IMR-90 (cell line): ENCODE data around the gene NAA30. TPM values are rescaled to one million over a fixed set of nuclear protein-coding genes. Genes with fewer than 3 reads are reported as not detected.
"Not testable (repeated sequence)": the region's sequence is repeated elsewhere in the genome, so short reads cannot be mapped to it uniquely, and the experiment has no call there.

ENCODE experiments used
- ATAC-seq: fragments of 200-7000 bp; cut with Tn5 transposase; 2 replicates; pipeline ENCODE4 v1.9.1; 2020; ENCODE audit warnings: low read depth, mild to moderate bottlenecking, moderate library complexity
- Bru-seq: library from RNA; stranded (reverse); fragments of 400-500 nt; gene quantifications from one replicate; lab custom pipeline; 2021; lab: Mats Ljungman, UMichigan
- BruChase-seq, 2 experiments: library from RNA; stranded (reverse); fragments of 400-500 nt; gene quantifications; one replicate each; lab custom pipeline; 2021; lab: Mats Ljungman, UMichigan
- BruUV-seq: library from RNA; stranded (reverse); fragments of 400-500 nt; replicated peaks from 2 replicates; lab custom pipeline; 2021; lab: Mats Ljungman, UMichigan
- CTCF ChIA-PET: fragments of 300-600 bp; formaldehyde crosslinking; extraction: SDS; loops from one replicate; lab custom pipeline; 2021; ENCODE audit warnings: antibody characterized with exemption; lab: Yijun Ruan, JAX
- POLR2A ChIA-PET: fragments of 300-600 bp; sonication (Branson Sonifier 250); formaldehyde crosslinking; loops from one replicate; lab custom pipeline; 2022; ENCODE audit warnings: antibody characterized with exemption; ENCODE audit not compliant: unreplicated experiment; lab: Charles Lee
- DNase-seq: peaks from one replicate; pipeline ENCODE4 v3.0.0; 2013
- H2AFZ ChIP-seq: replicated peaks from 2 replicates; pipeline ENCODE3; 2013; ENCODE audit warnings: low read length, mild to moderate bottlenecking; ENCODE audit not compliant: poor library complexity
- H2AK5ac ChIP-seq: 2 replicates; pipeline ENCODE4 v1.6.1; 2013; ENCODE audit warnings: low read depth, low read length, inconsistent platforms
- H2AK9ac ChIP-seq: replicated peaks from 2 replicates; pipeline ENCODE3; 2013; ENCODE audit warnings: mild to moderate bottlenecking, low read depth, low read length, moderate library complexity; ENCODE audit not compliant: poor library complexity
- H2BK120ac ChIP-seq: 2 replicates; pipeline ENCODE4 v1.6.1; 2013; ENCODE audit warnings: low read depth, low read length, inconsistent platforms
- H2BK15ac ChIP-seq: 3 replicates; pipeline ENCODE4 v1.6.1; 2013; ENCODE audit warnings: low read depth, low read length, inconsistent platforms
- H2BK20ac ChIP-seq: 2 replicates; pipeline ENCODE4 v1.6.1; 2013; ENCODE audit warnings: low read depth, mild to moderate bottlenecking, inconsistent platforms, low read length, moderate library complexity
- H2BK5ac ChIP-seq: 2 replicates; pipeline ENCODE4 v1.6.1; 2013; ENCODE audit warnings: mild to moderate bottlenecking, low read depth, low read length, inconsistent platforms; ENCODE audit not compliant: poor library complexity, severe bottlenecking
- H3K14ac ChIP-seq: replicated peaks from 2 replicates; pipeline ENCODE4 v1.6.1; 2013; ENCODE audit warnings: low read depth, low read length, inconsistent platforms
- H3K18ac ChIP-seq: 2 replicates; pipeline ENCODE4 v1.6.1; 2013; ENCODE audit warnings: low read depth, low read length, control low read depth
- H3K23ac ChIP-seq: 2 replicates; pipeline ENCODE4 v1.6.1; 2013; ENCODE audit warnings: low read depth, low read length, inconsistent platforms
- H3K27ac ChIP-seq: 2 replicates; pipeline ENCODE4 v1.5.1; 2013; ENCODE audit warnings: mild to moderate bottlenecking, control low read depth, low read length; ENCODE audit not compliant: insufficient read depth
- H3K27me3 ChIP-seq: 2 replicates; pipeline ENCODE4 v1.6.1; 2013; ENCODE audit warnings: low read length; ENCODE audit not compliant: control insufficient read depth, insufficient read depth
- H3K36me3 ChIP-seq: 2 replicates; pipeline ENCODE4 v1.6.1; 2013; ENCODE audit warnings: low read length, mixed read lengths; ENCODE audit not compliant: control insufficient read depth, insufficient read depth
- H3K4ac ChIP-seq: 2 replicates; pipeline ENCODE4 v1.6.1; 2013; ENCODE audit warnings: low read depth, low read length, inconsistent platforms
- H3K4me1 ChIP-seq: 2 replicates; pipeline ENCODE4 v1.6.1; 2013; ENCODE audit warnings: low read length, mixed read lengths; ENCODE audit not compliant: control insufficient read depth, insufficient read depth
- H3K4me2 ChIP-seq: 2 replicates; pipeline ENCODE4 v1.6.1; 2013; ENCODE audit warnings: low read depth, mild to moderate bottlenecking, control low read depth, low read length, moderate library complexity
- H3K4me3 ChIP-seq: 2 replicates; pipeline ENCODE4 v1.5.1; 2013; ENCODE audit warnings: low read depth, mild to moderate bottlenecking, control low read depth, low read length, moderate library complexity; ENCODE audit not compliant: insufficient read depth
- H3K56ac ChIP-seq: 2 replicates; pipeline ENCODE4 v1.6.1; 2013; ENCODE audit warnings: low read length, inconsistent platforms; ENCODE audit not compliant: insufficient read depth; ENCODE audit errors: extremely low read depth
- H3K79me1 ChIP-seq, 2 experiments: 2 replicates each; pipeline ENCODE4 v1.6.1; 2013; ENCODE audit warnings: low read length in 2 of 2, inconsistent platforms in 1 of 2, low read depth in 1 of 2
- H3K9ac ChIP-seq: 2 replicates; pipeline ENCODE4 v1.6.1; 2013; ENCODE audit warnings: low read depth, low read length, control low read depth
- H3K9me1 ChIP-seq: 2 replicates; pipeline ENCODE4 v1.6.1; 2013; ENCODE audit warnings: low read length, inconsistent platforms; ENCODE audit not compliant: insufficient read depth
- H3K9me3 ChIP-seq: 2 replicates; pipeline ENCODE4 v1.6.1; 2013; ENCODE audit warnings: low read length; ENCODE audit not compliant: control insufficient read depth, insufficient read depth
- H4K20me1 ChIP-seq: 2 replicates; pipeline ENCODE4 v1.6.1; 2013; ENCODE audit warnings: low read length, inconsistent platforms; ENCODE audit not compliant: insufficient read depth
- H4K5ac ChIP-seq: 2 replicates; pipeline ENCODE4 v1.6.1; 2013; ENCODE audit warnings: mild to moderate bottlenecking, low read depth, low read length, control low read depth
- H4K8ac ChIP-seq, 2 experiments: 2 replicates each; pipeline ENCODE4 v1.6.1; 2013; ENCODE audit warnings: low read depth in 2 of 2, low read length in 2 of 2, control low read depth in 1 of 2, inconsistent platforms in 1 of 2
- H4K91ac ChIP-seq: 2 replicates; pipeline ENCODE4 v1.6.1; 2013; ENCODE audit warnings: low read depth, low read length, inconsistent platforms; ENCODE audit not compliant: insufficient read depth
- MAZ ChIP-seq: IDR thresholded peaks from 2 replicates; pipeline ENCODE4 v1.6.1; 2012; ENCODE audit warnings: low read depth, mild to moderate bottlenecking, low read length, improper control_type of control experiment, moderate library complexity, borderline replicate concordance
- MXI1 ChIP-seq: IDR thresholded peaks from 2 replicates; pipeline ENCODE4 v1.6.1; 2012; ENCODE audit warnings: low read depth, mild to moderate bottlenecking, low read length, moderate library complexity, borderline replicate concordance
- POLR2A ChIP-seq: IDR thresholded peaks from 2 replicates; pipeline ENCODE4 v1.6.1; 2012; ENCODE audit warnings: mild to moderate bottlenecking, low read depth, low read length
- RCOR1 ChIP-seq: IDR thresholded peaks from 2 replicates; pipeline ENCODE4 v1.6.1; 2012; ENCODE audit warnings: mild to moderate bottlenecking, low read length, improper control_type of control experiment; ENCODE audit not compliant: insufficient replicate concordance
- WGBS, 2 experiments: methylation state at CpG; one replicate each; pipeline versions ENCODE4 v1.1.5 to v1.1.7; 2013; ENCODE audit warnings: missing lambda C conversion rate in 2 of 2; ENCODE audit not compliant: insufficient read length in 1 of 2; ENCODE audit errors: extremely low coverage in 2 of 2; 5-methylcytosine and 5-hydroxymethylcytosine counted together
- dilution Hi-C: fragments of 300-500 bp; cut with HindIII; formaldehyde crosslinking; loops from one replicate; pipeline ENCODE4 v1.14.3; 2018; ENCODE audit warnings: low sequenced_read_pairs; ENCODE audit not compliant: unreplicated experiment
- in situ Hi-C: fragments of 300-500 bp; cut with MboI; formaldehyde crosslinking; loops from 3 replicates; pipeline ENCODE4 v1.14.3; 2019; ENCODE audit warnings: low sequenced_read_pairs, inconsistent platforms, mixed read lengths
- intact Hi-C: fragments of 100-400 bp; cut with micrococcal nuclease; formaldehyde crosslinking; loops from 2 replicates; pipeline ENCODE4 v1.10.0; 2022
- long read RNA-seq: library from polyadenylated mRNA; unstranded; transcript quantifications from one replicate; pipeline ENCODE4 v2.0.0, GENCODE V29; 2021; ENCODE audit not compliant: unreplicated experiment
- polyA plus RNA-seq, 3 experiments: library from polyadenylated mRNA; depleted of rRNA; stranded (reverse); fragments of >200 nt; gene quantifications; 2 replicates each; pipeline ENCODE4 v1.2.3, GENCODE V29; 2012; ENCODE audit warnings: low replicate concordance in 1 of 3
- total RNA-seq: library from RNA; depleted of rRNA; stranded (reverse); fragments of >200 nt; gene quantifications from 2 replicates; pipeline ENCODE4 v1.2.3, GENCODE V29; 2012; rRNA removed

The NAA30 gene
- total RNA-seq (24.4 and 25.3 TPM in 2 replicates), polyA plus RNA-seq (2012; rRNA removed) (3.6 and 5.8 TPM in 2 replicates), Bru-seq, nascent RNA (percentile 73 among the genes with signal in this experiment), BruChase-seq, experiment 1, labeled RNA remaining after a 6-hour chase (percentile 60 among the genes with signal in this experiment), BruChase-seq, experiment 2, labeled RNA remaining after a 2-hour chase (percentile 83 among the genes with signal in this experiment)
- polyA plus RNA-seq (2012; cell fraction: cytosol; rRNA removed), result 1.2 TPM in 2 replicates
- 0.88 and 3.7 TPM in 2 replicates for polyA plus RNA-seq (2012; cell fraction: nucleus; rRNA removed; ENCODE audit: low replicate concordance)
- long read RNA-seq, full-length matches to known transcripts, result 50 of 65 reads
- long read RNA-seq, partial matches to known transcripts, result 12 of 65 reads
- long read RNA-seq, other reads (novel, unspliced or antisense), result 3 of 65 reads

DNA sequence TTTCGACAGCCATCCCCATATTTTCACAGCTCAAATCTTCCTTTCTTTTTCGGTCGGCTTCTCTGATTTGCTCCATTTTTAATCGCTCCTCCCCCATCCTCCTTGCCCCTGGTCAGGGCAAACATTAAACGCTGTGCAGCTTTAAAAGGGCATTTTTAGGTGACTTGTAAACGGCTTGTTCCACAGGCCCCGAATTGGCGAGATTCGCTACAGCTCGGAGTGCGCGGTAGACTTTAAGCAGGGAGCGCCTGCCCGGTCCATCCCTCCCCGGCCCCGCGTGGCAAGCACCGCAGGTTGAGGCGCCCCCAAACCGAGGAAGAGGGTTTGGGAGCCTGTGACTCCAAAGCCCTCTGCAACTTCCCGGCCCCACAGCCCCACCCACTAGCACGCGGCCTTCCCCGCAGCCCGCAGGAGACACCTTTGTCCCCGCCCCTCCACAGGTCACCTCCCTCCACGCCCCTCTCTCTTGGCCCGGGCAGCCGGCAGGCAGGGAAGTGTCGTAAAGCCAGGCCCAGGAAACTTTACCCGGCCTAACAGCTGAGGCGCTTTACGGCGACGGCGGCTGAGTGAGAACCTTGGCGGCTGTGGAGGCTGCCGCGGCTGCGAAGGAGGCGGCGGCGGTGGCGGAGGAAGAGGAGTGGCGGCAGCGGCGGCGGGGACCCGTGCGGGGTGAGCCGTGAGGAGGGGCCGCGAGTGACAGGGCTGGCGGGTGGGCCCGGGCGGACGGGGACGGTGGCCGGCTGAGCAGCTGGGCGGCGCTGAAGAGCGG, at the start of gene NAA30:
Gene NAA30, plus strand, starts transcription at position 550 of the 769 bp plus-strand sequence. CDS start 372 bp downstream, outside the sequence.
- WGBS, 2 experiments, result 5% methylated on average over 8 of the region's 62 CpGs; no CpG with 5 or more reads in 1 of the 2 experiments
- BruUV-seq, result no TSS peak
- dilution Hi-C loops, result no loop called here

DNA sequence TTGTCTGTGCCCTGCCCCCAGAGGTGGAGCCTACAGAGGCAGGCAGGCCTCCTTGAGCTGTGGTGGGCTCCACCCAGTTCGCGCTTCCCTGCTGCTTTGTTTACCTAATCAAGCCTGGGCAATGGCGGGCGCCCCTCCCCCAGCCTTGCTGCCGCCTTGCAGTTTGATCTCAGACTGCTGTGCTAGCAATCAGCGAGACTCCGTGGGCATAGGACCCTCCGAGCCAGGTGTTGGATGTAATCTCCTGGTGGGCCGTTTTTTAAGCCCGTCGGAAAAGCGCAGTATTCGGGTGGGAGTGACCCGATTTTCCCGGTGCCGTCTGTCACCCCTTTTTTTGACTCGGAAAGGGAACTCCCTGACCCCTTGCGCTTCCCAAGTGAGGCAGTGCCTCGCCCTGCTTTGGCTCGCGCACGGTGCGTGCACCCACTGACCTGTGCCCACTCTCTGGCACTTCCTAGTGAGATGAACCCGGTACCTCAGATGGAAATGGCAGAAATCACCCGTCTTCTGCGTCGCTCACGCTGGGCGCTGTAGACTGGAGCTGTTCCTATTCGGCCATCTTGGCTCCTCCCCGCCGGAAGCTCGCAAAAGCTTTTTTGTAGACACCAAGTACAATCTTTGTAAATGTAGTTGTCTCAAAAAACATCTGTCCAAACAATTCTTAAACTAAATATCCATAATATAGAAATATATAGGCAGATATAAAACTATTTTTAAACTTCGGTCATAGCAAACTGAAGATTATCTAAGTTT, 46.7 kb upstream of the NAA30 start:
- H3K4ac ChIP-seq, H3K27ac ChIP-seq, CTCF ChIA-PET, H2AFZ ChIP-seq, H3K27me3 ChIP-seq, H3K4me3 ChIP-seq, H3K36me3 ChIP-seq, H3K4me2 ChIP-seq, POLR2A ChIA-PET, dilution Hi-C loops, H3K18ac ChIP-seq, H4K5ac ChIP-seq, H3K79me1 ChIP-seq, H3K9ac ChIP-seq, H2AK5ac ChIP-seq, H2BK15ac ChIP-seq, H3K23ac ChIP-seq, H3K4me1 ChIP-seq, intact Hi-C loops, H4K20me1 ChIP-seq, H3K14ac ChIP-seq, H2AK9ac ChIP-seq, ATAC-seq, H4K91ac ChIP-seq, H3K9me1 ChIP-seq, H2BK5ac ChIP-seq, DNase-seq, BruUV-seq, H2BK20ac ChIP-seq, H3K9me3 ChIP-seq, in situ Hi-C loops, H4K8ac ChIP-seq, H3K56ac ChIP-seq, H2BK120ac ChIP-seq: not testable (repeated sequence)
- WGBS, 2 experiments, result 43% methylated on average over 3 of the region's 34 CpGs; no CpG with 5 or more reads in 1 of the 2 experiments

More for the DNA sequence above, at the start of gene NAA30:
- H3K9ac ChIP-seq, result peak within 1 kb of the TSS; percentile 81
- ATAC-seq (peak; percentile 94), DNase-seq (peak; percentile 92)
- peak within 1 kb of the TSS; percentile 79; the same call in 1 of the 3 replicates for H2BK15ac ChIP-seq
- in situ Hi-C loops (no loop called here), intact Hi-C loops (no loop called here)
- H2BK5ac ChIP-seq, result peak within 1 kb of the TSS; percentile 60
- peak within 1 kb of the TSS; percentile 95 for H3K23ac ChIP-seq
- H3K4me2 ChIP-seq, result peak within 1 kb of the TSS; percentile 97
- H4K5ac ChIP-seq, result peak within 1 kb of the TSS; percentile 51
- H3K14ac ChIP-seq, result peak within 1 kb of the TSS; percentile 97
- TF ChIP-seq MXI1 (peak; percentile 44; the same call in 1 of the 2 replicates), RCOR1 (no peak), MAZ (0 out of 2 replicates have a peak, but pooled peaks have one; percentile 17), POLR2A (peak; percentile 74; the same call in 1 of the 2 replicates)
- peak within 1 kb of the TSS; percentile 90 for H3K4ac ChIP-seq
- peak within 1 kb of the TSS; percentile 69 for H4K91ac ChIP-seq
- no peaks in the 10 kb centered on the region for H3K27me3 ChIP-seq
- peak within 1 kb of the TSS; percentile 60 for H3K4me3 ChIP-seq
- H4K8ac ChIP-seq, result peak within 1 kb of the TSS; percentile 94 to 97
- no peaks in the 10 kb centered on the region for H3K36me3 ChIP-seq
- CTCF ChIA-PET, result interaction anchor here (0.9 kb wide), 1 partner anchor 899 kb away, joined by 3 read pairs; no protein-coding TSS in a partner anchor
- H3K9me1 ChIP-seq, result 0 out of 2 replicates have a peak, but pooled peaks cover 5% of the 10 kb centered on the region
- peak within 1 kb of the TSS; percentile 8; the same call in 1 of the 2 replicates for H3K18ac ChIP-seq
- H2AK9ac ChIP-seq, result peak within 1 kb of the TSS; percentile 95
- H3K56ac ChIP-seq, result peak within 1 kb of the TSS; percentile 90
- H2BK120ac ChIP-seq, result peak within 1 kb of the TSS; percentile 71; the same call in 1 of the 2 replicates
- peak within 1 kb of the TSS; percentile 99 for H2AFZ ChIP-seq
- H3K9me3 ChIP-seq, result no peaks in the 10 kb centered on the region
- H3K79me1 ChIP-seq, result peaks cover 7 to 24% of the 10 kb centered on the region in 2 experiments
- no peak within 1 kb of the TSS for H2BK20ac ChIP-seq
- peak within 1 kb of the TSS; percentile 49; the same call in 1 of the 2 replicates for H2AK5ac ChIP-seq
- peaks cover 3% of the 10 kb centered on the region for H3K4me1 ChIP-seq
- POLR2A ChIA-PET, result interaction anchor here (0.6 to 0.8 kb wide), 2 partner anchors 27 to 1637 kb away, joined by 3 to 4 read pairs; no protein-coding TSS in a partner anchor
- peak within 1 kb of the TSS; percentile 70 for H3K27ac ChIP-seq
- H4K20me1 ChIP-seq, result peaks cover 14% of the 10 kb centered on the region; the same call in 1 of the 2 replicates
